Neuron (in vitro differentiated cells): Measurements from ENCODE around the gene HDAC4.

Experiments used
- H2AFZ ChIP-seq: one replicate; pipeline ENCODE4 v1.6.1; 2013; ENCODE audit warnings: low read depth, mild to moderate bottlenecking, inconsistent platforms, low read length, moderate library complexity
- H3K27me3 ChIP-seq: one replicate; pipeline ENCODE4 v1.6.1; 2013; ENCODE audit warnings: low read length; ENCODE audit not compliant: insufficient read depth
- H3K36me3 ChIP-seq: one replicate; pipeline ENCODE4 v1.6.1; 2013; ENCODE audit warnings: low read length; ENCODE audit not compliant: insufficient read depth
- H3K4me1 ChIP-seq: one replicate; pipeline ENCODE4 v1.6.1; 2013; ENCODE audit warnings: low read length; ENCODE audit not compliant: insufficient read depth
- H3K4me3 ChIP-seq: 2 replicates; pipeline ENCODE4 v1.5.1; 2013; ENCODE audit warnings: mild to moderate bottlenecking, low read length, moderate library complexity
- H3K9me3 ChIP-seq: one replicate; pipeline ENCODE4 v1.6.1; 2013; ENCODE audit warnings: low read length

The HDAC4 gene

GRCh38 chr2:239380831-239381708 is 19.8 kb downstream of the HDAC4 start:
- Histone ChIP-seq H2AFZ (no peak overlapping the region), H3K27me3 (no peaks in the 10 kb centered on the region), H3K4me1 (peaks cover 3% of the 10 kb centered on the region), H3K4me3 (no peak overlapping the region), H3K36me3 (peaks cover 6% of the 10 kb centered on the region), H3K9me3 (peaks cover 16% of the 10 kb centered on the region)

- Histone ChIP-seq H3K27me3 (no peaks in the 10 kb centered on the region), H3K4me3 (no peak overlapping the region), H3K36me3 (peaks cover 8% of the 10 kb centered on the region), H3K9me3 (peaks cover 15% of the 10 kb centered on the region), H2AFZ (no peak overlapping the region), H3K4me1 (peaks cover 3% of the 10 kb centered on the region)
These were observed 21.1 kb downstream of the HDAC4 start for GRCh38 chr2:239379641-239380170.

DNA sequence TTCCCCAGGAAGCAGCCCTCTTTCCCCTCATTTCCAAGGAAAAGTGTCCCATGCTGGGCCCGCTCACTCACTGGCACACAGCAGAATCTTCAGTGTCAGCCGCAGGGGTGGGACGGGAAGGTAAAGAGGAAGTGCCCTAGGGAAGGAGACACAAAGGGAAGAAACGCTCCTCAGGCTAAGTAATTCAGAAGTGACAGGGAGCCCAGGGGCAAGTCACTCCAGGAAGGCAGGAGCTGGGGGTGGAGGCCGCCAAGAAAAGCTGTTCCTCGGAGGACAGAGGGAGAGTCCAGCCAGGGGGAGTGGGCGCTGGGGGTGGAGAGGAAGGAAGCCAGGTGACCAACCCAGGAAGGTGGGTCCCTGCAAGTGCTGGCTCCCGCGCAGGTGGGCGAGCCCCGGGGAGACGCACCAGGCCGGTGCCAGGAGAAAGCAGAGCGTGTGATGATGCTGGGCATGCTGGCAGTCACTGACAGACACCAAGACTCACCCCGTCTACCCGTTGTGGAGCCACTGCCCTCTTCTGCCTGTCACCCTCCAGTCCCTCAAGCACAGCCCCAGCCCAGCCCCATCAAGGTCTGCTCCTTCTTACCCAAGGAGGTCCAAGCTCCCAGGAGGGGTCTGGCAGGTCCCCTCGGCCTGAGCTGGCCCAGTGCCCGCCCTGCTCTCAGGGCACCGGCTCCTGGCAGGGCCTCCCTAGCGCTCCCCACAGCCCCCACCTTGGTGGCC is 21.7 kb downstream of the HDAC4 start:
- Histone ChIP-seq H3K4me1 (peaks cover 3% of the 10 kb centered on the region), H3K36me3 (peaks cover 8% of the 10 kb centered on the region), H3K4me3 (no peak overlapping the region), H2AFZ (no peak overlapping the region), H3K27me3 (no peaks in the 10 kb centered on the region), H3K9me3 (peaks cover 14% of the 10 kb centered on the region)

- peaks cover 7% of the 10 kb centered on the region for H3K9me3 ChIP-seq
- no peak overlapping the region for H3K4me3 ChIP-seq
- H3K4me1 ChIP-seq, result peaks cover 3% of the 10 kb centered on the region
- peaks cover 8% of the 10 kb centered on the region for H3K36me3 ChIP-seq
- no peak overlapping the region for H2AFZ ChIP-seq
- no peaks in the 10 kb centered on the region for H3K27me3 ChIP-seq
These were observed 22.6 kb downstream of the HDAC4 start for GRCh38 chr2:239378021-239378917.

GRCh38 chr2:239377591-239377990 is 23.2 kb downstream of the HDAC4 start:
- no peaks in the 10 kb centered on the region for H3K27me3 ChIP-seq
- peaks cover 3% of the 10 kb centered on the region for H3K4me1 ChIP-seq
- H3K9me3 ChIP-seq, result peaks cover 4% of the 10 kb centered on the region
- H2AFZ ChIP-seq, result no peak overlapping the region
- H3K4me3 ChIP-seq, result no peak overlapping the region
- peaks cover 8% of the 10 kb centered on the region for H3K36me3 ChIP-seq

DNA sequence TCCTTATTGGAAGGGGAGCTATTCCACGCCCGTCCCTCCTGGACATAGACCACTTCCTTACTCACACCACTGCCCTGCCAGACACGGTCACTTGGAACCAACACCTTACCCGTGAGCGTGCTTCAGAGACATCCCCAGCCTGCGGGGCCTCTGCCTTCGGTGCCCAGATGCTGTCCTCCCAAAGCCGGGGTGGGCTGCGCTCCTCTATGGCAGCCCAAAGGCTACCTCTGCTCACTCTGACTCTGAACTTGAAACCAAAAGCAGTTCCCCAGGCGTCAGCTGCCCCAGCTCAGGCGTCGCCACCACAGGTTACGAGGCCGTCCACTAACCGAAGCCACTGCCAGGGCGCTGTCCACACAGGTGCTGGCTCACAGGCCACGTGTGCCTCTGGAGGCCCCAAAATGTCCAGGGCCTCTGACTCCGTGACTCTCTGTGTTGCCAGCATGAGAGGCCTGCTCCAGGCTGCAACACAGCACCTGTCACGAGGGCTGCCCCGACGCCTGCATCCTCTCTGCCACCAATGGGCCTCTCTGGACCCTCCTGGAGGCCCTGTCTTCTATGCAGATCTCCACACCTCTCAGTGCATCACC is 23.8 kb downstream of the HDAC4 start:
- Histone ChIP-seq H3K27me3 (no peaks in the 10 kb centered on the region), H3K36me3 (peaks cover 8% of the 10 kb centered on the region), H2AFZ (no peak overlapping the region), H3K4me1 (peaks cover 3% of the 10 kb centered on the region), H3K4me3 (no peak overlapping the region), H3K9me3 (peaks cover 4% of the 10 kb centered on the region)

GRCh38 chr2:239376351-239376750 is 24.5 kb downstream of the HDAC4 start:
- Histone ChIP-seq H3K36me3 (peaks cover 8% of the 10 kb centered on the region), H2AFZ (no peak overlapping the region), H3K4me1 (no peaks in the 10 kb centered on the region)

DNA sequence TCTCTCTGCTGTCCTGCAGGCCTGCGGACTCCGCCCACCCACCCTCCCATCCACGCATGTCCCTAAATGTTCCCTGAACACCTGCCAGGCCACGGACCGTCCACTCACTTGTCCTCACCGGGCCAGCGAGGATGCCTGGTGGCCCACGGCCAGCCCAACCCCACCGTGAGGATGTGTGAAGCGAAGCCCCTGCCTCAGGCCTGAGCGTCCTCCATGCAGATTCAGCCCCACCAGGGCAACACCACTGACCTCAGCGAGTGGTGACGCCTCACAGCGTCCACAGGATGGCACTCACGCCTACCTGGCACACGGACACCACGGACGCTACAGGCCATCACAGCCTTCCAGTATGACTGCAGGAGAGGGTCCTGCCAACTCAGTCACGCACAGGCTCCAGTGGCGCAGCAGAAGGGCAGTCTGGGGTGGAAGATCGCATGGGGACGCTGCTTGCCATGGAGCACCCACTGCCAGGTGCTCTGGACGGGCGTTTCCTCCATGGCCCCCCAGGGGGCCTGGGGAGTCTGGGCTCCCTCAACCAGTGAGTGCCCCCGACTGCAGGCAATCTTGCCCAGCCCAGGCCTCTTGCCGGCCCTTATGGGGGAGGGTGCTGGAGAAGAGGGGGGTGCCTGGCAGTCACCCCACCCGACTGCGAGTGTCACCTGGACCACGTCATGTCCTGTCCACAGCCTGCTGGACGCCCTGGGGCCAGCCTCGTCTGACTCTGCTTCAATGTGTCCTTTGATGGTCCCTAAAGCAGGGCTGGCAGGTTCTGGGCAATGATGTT is 25.4 kb downstream of the HDAC4 start:
- Histone ChIP-seq H3K36me3 (peaks cover 8% of the 10 kb centered on the region), H3K4me1 (no peaks in the 10 kb centered on the region), H2AFZ (no peak overlapping the region), H3K4me3 (no peak overlapping the region), H3K9me3 (peaks cover 4% of the 10 kb centered on the region), H3K27me3 (no peaks in the 10 kb centered on the region)

More at GRCh38 chr2:239376351-239376750, 24.5 kb downstream of the HDAC4 start:
- no peak overlapping the region for H3K4me3 ChIP-seq
- no peaks in the 10 kb centered on the region for H3K27me3 ChIP-seq
- peaks cover 4% of the 10 kb centered on the region for H3K9me3 ChIP-seq

- H3K9me3 ChIP-seq, result peaks cover 4% of the 10 kb centered on the region
- H3K27me3 ChIP-seq, result no peaks in the 10 kb centered on the region
- no peaks in the 10 kb centered on the region for H3K4me1 ChIP-seq
- H2AFZ ChIP-seq, result no peak overlapping the region
- H3K36me3 ChIP-seq, result peaks cover 8% of the 10 kb centered on the region
- H3K4me3 ChIP-seq, result no peak overlapping the region
These were observed 25.9 kb downstream of the HDAC4 start for GRCh38 chr2:239374896-239375277.

DNA sequence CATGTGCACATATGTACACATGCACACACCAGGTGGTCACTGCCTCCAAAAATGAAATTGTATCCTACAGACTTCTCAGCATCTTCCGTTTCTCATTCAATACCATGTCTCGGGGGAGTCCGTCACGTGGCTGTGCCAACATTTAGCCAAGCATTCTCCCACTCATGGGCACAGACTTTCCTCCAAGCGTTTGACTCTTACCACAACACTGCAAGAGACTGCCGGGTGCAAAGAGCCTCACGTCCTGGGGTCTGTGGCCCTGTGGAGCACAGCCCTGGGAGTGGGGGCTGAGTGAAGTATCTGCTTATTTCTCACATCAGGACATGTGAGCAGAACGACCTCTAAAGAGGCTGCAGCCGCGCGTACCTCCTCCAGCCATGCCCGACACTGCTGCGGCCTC is 28.0 kb downstream of the HDAC4 start:
- Histone ChIP-seq H3K4me3 (no peak overlapping the region), H3K36me3 (peaks cover 10% of the 10 kb centered on the region), H3K9me3 (peaks cover 4% of the 10 kb centered on the region), H3K4me1 (no peaks in the 10 kb centered on the region), H3K27me3 (no peaks in the 10 kb centered on the region), H2AFZ (no peak overlapping the region)

- Histone ChIP-seq H3K27me3 (no peaks in the 10 kb centered on the region), H3K4me3 (no peak overlapping the region), H3K36me3 (peaks cover 6% of the 10 kb centered on the region), H2AFZ (no peak overlapping the region), H3K9me3 (peaks cover 2% of the 10 kb centered on the region), H3K4me1 (no peaks in the 10 kb centered on the region)
These were observed 28.8 kb downstream of the HDAC4 start for GRCh38 chr2:239371726-239372686.
